Naive thymus-derived CD8-positive, alpha-beta T cell (primary cell): ENCODE data around the gene TSPO. TPM values are rescaled to one million over a fixed set of nuclear protein-coding genes. Genes with fewer than 3 reads are reported as not detected.
A peak's percentile ranks its signal among the peaks of the same experiment; 100 is the strongest.

Experiments used
- ATAC-seq, 2 donors: fragments of 150-1000 bp; cut with Tn5 transposase in 1 of 2; sonication (Bioruptor Pico), chemical (Tn5 transposase) in 1 of 2; 1 replicate in 1 of 2; 2 replicates in 1 of 2; pipeline ENCODE4 v1.10.0; 2021; ENCODE audit warnings: mild to moderate bottlenecking in 2 of 2, moderate library complexity in 2 of 2
- POLR2A ChIA-PET: fragments of 350-600 bp; sonication (Branson Sonifier 250); formaldehyde crosslinking; loops from one replicate; lab custom pipeline; 2021; ENCODE audit warnings: antibody characterized with exemption; lab: Charles Lee
- DNase-seq, 10 donors: peaks; one replicate each; pipeline versions ENCODE4 v3.0.0 to v3.0.0-alpha.2; 2020 to 2022
- H3K27ac Mint-ChIP-seq, 10 donors: one replicate each; pipeline ENCODE4 v1.8.0; 2020 to 2022; ENCODE audit warnings: mild to moderate bottlenecking in 10 of 10, mixed read lengths in 10 of 10, moderate library complexity in 4 of 10, inconsistent platforms in 1 of 10
- H3K27me3 Mint-ChIP-seq, 5 donors: one replicate each; pipeline ENCODE4 v1.8.0; 2021 to 2022; ENCODE audit warnings: mixed read lengths in 5 of 5
- H3K36me3 Mint-ChIP-seq, 3 donors: one replicate each; pipeline ENCODE4 v1.8.0; 2020 to 2022; ENCODE audit warnings: mixed read lengths in 3 of 3, mild to moderate bottlenecking in 2 of 3, inconsistent platforms in 1 of 3
- H3K4me1 Mint-ChIP-seq, 4 donors: one replicate each; pipeline ENCODE4 v1.8.0; 2021 to 2022; ENCODE audit warnings: mixed read lengths in 4 of 4
- H3K4me3 Mint-ChIP-seq, 10 donors: one replicate each; pipeline ENCODE4 v1.8.0; 2020 to 2022; ENCODE audit warnings: mild to moderate bottlenecking in 10 of 10, mixed read lengths in 10 of 10, moderate library complexity in 6 of 10, inconsistent platforms in 1 of 10
- H3K9me3 Mint-ChIP-seq, 9 donors: one replicate each; pipeline ENCODE4 v1.8.0; 2020 to 2022; ENCODE audit warnings: mixed read lengths in 9 of 9, mild to moderate bottlenecking in 3 of 9, inconsistent platforms in 1 of 9, moderate library complexity in 1 of 9
- polyA plus RNA-seq, 3 donors: library from polyadenylated mRNA; unstranded; fragments of 300-500 nt; fragmentation: Illumina TruSeq; gene quantifications; one replicate each; pipeline ENCODE4 v1.2.3, GENCODE V29; 2021
- total RNA-seq, 8 experiments: library from RNA in 2 of 8; stranded (reverse) in 2 of 8; gene quantifications; one replicate each; pipeline ENCODE4 v1.2.3 and lab custom pipeline; 2021 to 2026

Gene TSPO
- total and polyA plus RNA-seq, 5 experiments from 2014 or later = 64.0 to 305 (median 284) TPM

- Mint-ChIP-seq H3K4me1 (peaks cover 3 to 10% (median 9%) of the 10 kb centered on the region in 4 donors), H3K27ac (peak overlapping the region in 1 of 10 donors; percentile 45), H3K27me3 (no peaks in the 10 kb centered on the region), H3K4me3 (no peak overlapping the region), H3K36me3 (peaks cover 0 to 31% (median 3%) of the 10 kb centered on the region in 3 donors), H3K9me3 (no peaks in the 10 kb centered on the region)
- POLR2A ChIA-PET = no interaction called here
- ATAC-seq (no peak), DNase-seq (no peak)
Measured at GRCh38 chr22:43167001-43167589, 15.7 kb downstream of the TSPO start.

DNA sequence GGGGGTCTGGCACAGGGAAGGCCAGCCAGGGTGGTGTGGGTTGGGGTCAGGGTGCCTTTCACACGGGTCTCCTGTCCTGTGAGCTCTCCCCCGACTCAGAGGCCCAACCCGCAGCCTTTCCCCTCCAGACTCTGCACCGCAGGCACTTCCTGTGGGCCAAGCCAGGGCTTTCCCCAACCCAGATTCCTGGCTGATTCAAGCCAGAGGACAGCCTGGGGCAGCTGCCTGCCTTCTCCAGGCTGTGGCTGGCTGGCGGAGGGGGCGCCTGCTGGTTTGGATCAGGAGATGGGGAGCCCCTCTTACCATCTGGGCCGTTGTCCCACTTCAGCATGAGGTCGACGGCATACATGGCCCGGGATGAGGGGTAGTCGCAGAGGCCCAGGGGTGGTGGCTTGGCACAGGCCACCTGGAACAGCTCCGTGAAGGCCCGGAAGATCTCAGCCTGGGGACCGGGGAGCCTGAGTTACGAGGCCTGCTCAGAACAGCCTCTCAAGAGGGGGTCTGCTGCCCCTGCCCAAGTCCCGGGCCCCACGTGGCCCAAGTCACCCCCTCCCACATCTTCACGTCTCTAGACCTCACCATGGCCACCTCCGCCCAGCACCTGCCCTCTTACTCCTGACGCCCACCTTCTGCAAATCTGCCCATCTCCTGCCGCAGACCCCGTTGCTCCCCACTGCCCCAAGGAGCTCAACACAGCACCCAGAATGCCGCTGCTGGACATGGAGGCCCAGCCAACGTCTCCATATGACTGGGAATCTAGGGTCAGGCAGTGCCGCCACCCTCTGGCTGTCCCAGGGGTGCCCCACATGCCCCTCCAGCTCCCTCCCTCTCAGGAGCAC lies 17.3 kb downstream of the TSPO start:
- no peak for ATAC-seq
- Mint-ChIP-seq H3K27ac (peak overlapping the region in 3 of 10 donors; percentile 50 to 76 (median 62)), H3K4me3 (no peak overlapping the region), H3K9me3 (no peaks in the 10 kb centered on the region), H3K36me3 (peaks cover 0 to 40% (median 6%) of the 10 kb centered on the region in 3 donors), H3K4me1 (peaks cover 3 to 11% (median 9%) of the 10 kb centered on the region in 4 donors), H3K27me3 (no peaks in the 10 kb centered on the region)
- POLR2A ChIA-PET = no interaction called here
- DNase-seq = no peak

GRCh38 chr22:43169310-43170130 lies 18.2 kb downstream of the TSPO start:
- Mint-ChIP-seq H3K4me1 (peaks cover 0 to 4% (median 2%) of the 10 kb centered on the region in 4 donors), H3K36me3 (peaks cover 0 to 42% (median 6%) of the 10 kb centered on the region in 3 donors), H3K27ac (peak overlapping the region in 2 of 10 donors; percentile 50 to 62), H3K9me3 (no peaks in the 10 kb centered on the region), H3K27me3 (no peaks in the 10 kb centered on the region), H3K4me3 (no peak overlapping the region)
- ATAC-seq (no peak), DNase-seq (no peak)
- POLR2A ChIA-PET = no interaction called here

GRCh38 chr22:43170131-43170480 lies 18.7 kb downstream of the TSPO start:
- no peaks in the 10 kb centered on the region for H3K9me3 Mint-ChIP-seq
- POLR2A ChIA-PET = interaction anchor here (0.5 kb wide), 1 partner anchor 21 kb away, joined by 3 read pairs; no protein-coding TSS in a partner anchor
- no peak overlapping the region for H3K4me3 Mint-ChIP-seq
- H3K36me3 Mint-ChIP-seq = peaks cover 0 to 42% (median 6%) of the 10 kb centered on the region in 3 donors
- no peaks in the 10 kb centered on the region for H3K27me3 Mint-ChIP-seq
- H3K4me1 Mint-ChIP-seq = peaks cover 0 to 4% (median 1%) of the 10 kb centered on the region in 4 donors
- DNase-seq (no peak), ATAC-seq (no peak)
- peak overlapping the region in 1 of 10 donors; percentile 81 for H3K27ac Mint-ChIP-seq

- POLR2A ChIA-PET = no interaction called here
Measured at GRCh38 chr22:43171019-43171491, 19.7 kb downstream of the TSPO start.

GRCh38 chr22:43171607-43172006 lies 20.2 kb downstream of the TSPO start:
- POLR2A ChIA-PET = no interaction called here
- ATAC-seq = no peak
- no peak overlapping the region for H3K27ac Mint-ChIP-seq
- no peak overlapping the region for H3K4me3 Mint-ChIP-seq
- peaks cover 0 to 49% (median 6%) of the 10 kb centered on the region in 3 donors for H3K36me3 Mint-ChIP-seq
- DNase-seq = peak in 1 of 10 donors; percentile 56
- H3K4me1 Mint-ChIP-seq = peaks cover 0 to 4% (median 2%) of the 10 kb centered on the region in 4 donors
- no peaks in the 10 kb centered on the region for H3K27me3 Mint-ChIP-seq
- H3K9me3 Mint-ChIP-seq = no peaks in the 10 kb centered on the region

More at GRCh38 chr22:43171019-43171491, 19.7 kb downstream of the TSPO start:
- Mint-ChIP-seq H3K4me3 (no peak overlapping the region), H3K36me3 (peaks cover 0 to 46% (median 6%) of the 10 kb centered on the region in 3 donors), H3K9me3 (no peaks in the 10 kb centered on the region), H3K27ac (peak overlapping the region in 1 of 10 donors; percentile 71), H3K27me3 (no peaks in the 10 kb centered on the region), H3K4me1 (peaks cover 0 to 4% (median 2%) of the 10 kb centered on the region in 4 donors)
- DNase-seq (no peak), ATAC-seq (no peak)

DNA sequence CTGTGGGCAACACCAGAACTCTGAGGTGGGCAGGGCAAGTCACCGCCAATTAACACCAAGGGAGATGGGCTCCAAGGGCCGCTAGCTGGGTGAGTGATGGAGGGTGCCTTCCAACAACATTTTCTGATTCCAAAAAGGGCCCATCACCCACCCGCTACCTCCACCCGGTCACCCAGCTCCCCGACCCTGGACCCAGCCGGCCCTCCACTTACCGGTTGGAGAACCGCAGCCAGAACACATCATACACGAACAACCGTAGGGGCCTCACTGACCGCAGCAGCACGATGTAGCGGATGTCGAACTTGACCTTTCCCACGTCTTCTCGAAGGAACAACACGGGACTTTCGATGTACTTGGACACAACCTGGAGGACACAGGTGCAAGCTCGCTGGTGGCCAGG lies 20.8 kb downstream of the TSPO start:
- Mint-ChIP-seq H3K9me3 (no peaks in the 10 kb centered on the region), H3K36me3 (peaks cover 0 to 46% (median 6%) of the 10 kb centered on the region in 3 donors), H3K4me3 (no peak overlapping the region), H3K4me1 (peaks cover 0 to 4% (median 2%) of the 10 kb centered on the region in 4 donors), H3K27ac (no peak overlapping the region), H3K27me3 (no peaks in the 10 kb centered on the region)
- POLR2A ChIA-PET = no interaction called here
- DNase-seq (no peak), ATAC-seq (no peak)

GRCh38 chr22:43173566-43173965 lies 22.2 kb downstream of the TSPO start:
- ATAC-seq = no peak
- no peak for DNase-seq
- peaks cover 0 to 4% (median 2%) of the 10 kb centered on the region in 4 donors for H3K4me1 Mint-ChIP-seq
- POLR2A ChIA-PET = no interaction called here
- no peak overlapping the region for H3K27ac Mint-ChIP-seq
- no peaks in the 10 kb centered on the region for H3K27me3 Mint-ChIP-seq
- H3K4me3 Mint-ChIP-seq = no peak overlapping the region
- H3K36me3 Mint-ChIP-seq = peaks cover 0 to 48% (median 5%) of the 10 kb centered on the region in 3 donors
- no peaks in the 10 kb centered on the region for H3K9me3 Mint-ChIP-seq

DNA sequence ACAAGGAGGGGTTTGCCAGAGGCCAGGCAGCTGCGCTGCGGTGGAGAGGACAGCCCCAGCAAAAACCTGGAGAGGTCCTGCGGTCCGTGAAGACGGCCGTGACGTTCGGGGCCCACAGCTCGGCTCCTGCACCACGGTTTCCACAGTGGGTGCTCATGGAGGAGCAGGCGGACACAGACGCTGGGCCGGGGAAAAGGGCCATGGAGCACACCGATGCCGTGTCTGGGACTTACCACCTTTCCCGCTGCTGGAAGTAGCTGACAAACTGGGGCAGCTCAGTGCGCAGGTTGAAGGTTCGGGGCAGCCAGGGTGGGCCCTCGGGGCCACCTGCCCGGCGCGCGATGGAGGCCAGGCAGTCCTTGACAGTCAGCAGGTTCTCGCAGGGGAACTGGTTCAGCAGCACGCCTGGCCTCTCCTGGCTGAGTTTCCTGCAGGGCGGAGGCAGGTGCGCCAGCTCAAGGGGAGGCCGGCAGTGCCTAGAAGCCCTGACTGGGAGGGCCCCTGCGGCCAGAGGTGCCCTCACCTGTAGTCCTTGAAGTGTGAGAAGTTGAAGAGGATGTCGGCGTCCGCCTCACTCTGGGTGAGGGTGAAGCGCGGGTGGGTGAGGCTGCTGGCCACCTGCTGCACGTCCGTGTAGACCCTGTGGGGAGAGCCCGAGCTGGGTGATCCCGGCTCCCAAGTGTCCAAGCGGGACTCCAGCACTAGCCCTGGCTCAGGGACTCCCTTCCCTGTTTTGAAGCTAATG lies 22.8 kb downstream of the TSPO start:
- ATAC-seq (no peak), DNase-seq (peak in 1 of 10 donors; percentile 31)
- peaks cover 0 to 4% (median 2%) of the 10 kb centered on the region in 4 donors for H3K4me1 Mint-ChIP-seq
- POLR2A ChIA-PET = no interaction called here
- H3K9me3 Mint-ChIP-seq = no peaks in the 10 kb centered on the region
- no peak overlapping the region for H3K27ac Mint-ChIP-seq
- no peaks in the 10 kb centered on the region for H3K27me3 Mint-ChIP-seq
- H3K4me3 Mint-ChIP-seq = no peak overlapping the region
- peaks cover 0 to 50% (median 9%) of the 10 kb centered on the region in 3 donors for H3K36me3 Mint-ChIP-seq

DNA sequence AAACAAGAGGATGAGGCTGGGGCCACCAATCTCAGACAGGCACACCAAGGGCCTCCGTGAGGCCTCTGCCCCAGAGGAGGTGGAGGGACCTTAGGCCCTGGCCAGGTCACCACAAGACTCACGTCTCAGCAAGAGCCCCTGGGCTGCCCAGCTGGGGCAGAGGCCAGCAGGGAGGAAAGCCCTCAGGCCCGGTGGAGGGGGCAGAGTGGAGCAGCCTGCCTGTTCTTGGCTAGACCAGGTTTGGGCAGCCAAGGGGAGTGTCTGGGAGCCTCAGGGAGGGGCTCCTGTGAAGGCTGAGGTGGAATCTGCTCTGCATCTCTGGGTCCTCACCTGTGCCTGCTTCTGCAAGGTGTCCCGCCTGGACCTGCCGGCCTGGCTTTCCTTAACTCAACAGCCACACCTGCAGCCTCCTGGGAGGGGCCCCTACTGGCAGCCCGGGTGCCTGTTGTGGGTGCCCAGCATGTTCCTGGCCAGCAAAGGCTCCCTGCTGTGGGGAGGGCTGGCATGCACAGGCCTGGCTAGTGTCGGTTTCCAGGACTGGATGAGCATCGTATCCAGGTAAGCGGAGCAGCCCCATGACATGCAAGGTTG lies 23.7 kb downstream of the TSPO start:
- H3K4me1 Mint-ChIP-seq = peaks cover 0 to 4% (median 2%) of the 10 kb centered on the region in 4 donors
- DNase-seq (peak in 1 of 10 donors; percentile 60), ATAC-seq (no peak)
- no peaks in the 10 kb centered on the region for H3K9me3 Mint-ChIP-seq
- peaks cover 0 to 58% (median 15%) of the 10 kb centered on the region in 3 donors for H3K36me3 Mint-ChIP-seq
- H3K27me3 Mint-ChIP-seq = no peaks in the 10 kb centered on the region
- POLR2A ChIA-PET = no interaction called here
- no peak overlapping the region for H3K27ac Mint-ChIP-seq
- no peak overlapping the region for H3K4me3 Mint-ChIP-seq

- DNase-seq = peak in 1 of 10 donors; percentile 24
- H3K4me3 Mint-ChIP-seq = no peak overlapping the region
- POLR2A ChIA-PET = no interaction called here
Measured at GRCh38 chr22:43176090-43176489, 24.7 kb downstream of the TSPO start.

More at GRCh38 chr22:43176090-43176489, 24.7 kb downstream of the TSPO start:
- no peak for ATAC-seq
- Mint-ChIP-seq H3K27me3 (no peaks in the 10 kb centered on the region), H3K4me1 (peaks cover 0 to 3% (median 0%) of the 10 kb centered on the region in 4 donors), H3K27ac (peak overlapping the region in 2 of 10 donors; percentile 25 to 29), H3K9me3 (no peaks in the 10 kb centered on the region), H3K36me3 (peaks cover 0 to 51% (median 15%) of the 10 kb centered on the region in 3 donors)
